ENCODE data around the gene MAPT.

The MAPT gene

GRCh38 chr17:45981306-45981705 is 87.0 kb downstream of the MAPT start:
- no peak overlapping the region for H3K9ac ChIP-seq (ENCODE audit: low read length)
- no peak overlapping the region for H3K4ac ChIP-seq (ENCODE audit: low read depth in 1 of 2, low read length in 2 of 2)
- 90% methylated on average over 7 of the region's 7 CpGs for whole genome bisulfite sequencing
- no peaks in the 10 kb centered on the region for H3K9me3 ChIP-seq (ENCODE audit: control insufficient read depth, low read length)
- no peak overlapping the region for H4K91ac ChIP-seq (ENCODE audit: low read length)
- H3K4me2 ChIP-seq (ENCODE audit: low read length, poor library complexity, severe bottlenecking): no peak overlapping the region
- H3K27ac ChIP-seq (ENCODE audit: low read length, poor library complexity, severe bottlenecking): no peak overlapping the region
- no peak overlapping the region for H2BK120ac ChIP-seq (ENCODE audit: low read depth, low read length)
- no peak overlapping the region for H3K4me3 ChIP-seq (ENCODE audit: insufficient read depth in 1 of 2, low read depth in 1 of 2, low read length in 2 of 2)
- no peak overlapping the region for H2AK5ac ChIP-seq (ENCODE audit: low read length, severe bottlenecking)
- no peak overlapping the region for H2BK12ac ChIP-seq (ENCODE audit: low read length in 2 of 2)
- no peak overlapping the region for H4K8ac ChIP-seq (ENCODE audit: low read length)
- peaks cover 23 to 74% of the 10 kb centered on the region in 2 experiments for H3K27me3 ChIP-seq (ENCODE audit: control insufficient read depth in 1 of 2, insufficient read depth in 1 of 2, low read length in 2 of 2)
- H3K18ac ChIP-seq (ENCODE audit: low read depth in 1 of 2, low read length in 2 of 2): no peak overlapping the region
- no peak overlapping the region for H3K14ac ChIP-seq (ENCODE audit: low read length in 2 of 2)
- H3K23ac ChIP-seq (ENCODE audit: low read length in 2 of 2): no peak overlapping the region
- no peaks in the 10 kb centered on the region for H3K36me3 ChIP-seq (ENCODE audit: control insufficient read depth in 1 of 2, insufficient read depth in 2 of 2, low read depth in 1 of 2, low read length in 2 of 2)
- H2BK5ac ChIP-seq (ENCODE audit: low read depth, low read length, poor library complexity, severe bottlenecking): no peak overlapping the region
- H2BK15ac ChIP-seq (ENCODE audit: low read depth, poor library complexity, severe bottlenecking): no peak overlapping the region
- no peak for DNase-seq
- peaks cover 3% of the 10 kb centered on the region for H3K4me1 ChIP-seq (ENCODE audit: control insufficient read depth, insufficient read depth, low read depth, low read length)
- no peak overlapping the region for H2AFZ ChIP-seq (ENCODE audit: low read depth, low read length)
- no peaks in the 10 kb centered on the region for H3K79me1 ChIP-seq (replicated peaks; ENCODE audit: low read length, poor library complexity, severe bottlenecking)

DNA sequence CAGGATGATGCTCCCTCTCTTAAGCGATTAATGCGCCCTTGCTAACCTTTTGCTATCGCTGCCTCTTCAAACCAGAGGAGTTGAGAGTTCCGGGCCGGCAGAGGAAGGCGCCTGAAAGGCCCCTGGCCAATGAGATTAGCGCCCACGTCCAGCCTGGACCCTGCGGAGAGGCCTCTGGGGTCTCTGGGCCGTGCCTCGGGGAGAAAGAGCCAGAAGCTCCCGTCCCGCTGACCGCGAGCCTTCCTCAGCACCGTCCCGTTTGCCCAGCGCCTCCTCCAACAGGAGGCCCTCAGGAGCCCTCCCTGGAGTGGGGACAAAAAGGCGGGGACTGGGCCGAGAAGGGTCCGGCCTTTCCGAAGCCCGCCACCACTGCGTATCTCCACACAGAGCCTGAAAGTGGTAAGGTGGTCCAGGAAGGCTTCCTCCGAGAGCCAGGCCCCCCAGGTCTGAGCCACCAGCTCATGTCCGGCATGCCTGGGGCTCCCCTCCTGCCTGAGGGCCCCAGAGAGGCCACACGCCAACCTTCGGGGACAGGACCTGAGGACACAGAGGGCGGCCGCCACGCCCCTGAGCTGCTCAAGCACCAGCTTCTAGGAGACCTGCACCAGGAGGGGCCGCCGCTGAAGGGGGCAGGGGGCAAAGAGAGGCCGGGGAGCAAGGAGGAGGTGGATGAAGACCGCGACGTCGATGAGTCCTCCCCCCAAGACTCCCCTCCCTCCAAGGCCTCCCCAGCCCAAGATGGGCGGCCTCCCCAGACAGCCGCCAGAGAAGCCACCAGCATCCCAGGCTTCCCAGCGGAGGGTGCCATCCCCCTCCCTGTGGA is 88.6 kb downstream of the MAPT start:
- 92% methylated on average over 35 of the region's 41 CpGs for WGBS
- H2BK120ac ChIP-seq (ENCODE audit: low read depth, low read length): no peak overlapping the region
- peaks cover 26 to 72% of the 10 kb centered on the region in 2 experiments for H3K27me3 ChIP-seq (ENCODE audit: control insufficient read depth in 1 of 2, insufficient read depth in 1 of 2, low read length in 2 of 2)
- no peak overlapping the region for H2AK5ac ChIP-seq (ENCODE audit: low read length, severe bottlenecking)
- H3K4ac ChIP-seq (ENCODE audit: low read depth in 1 of 2, low read length in 2 of 2): no peak overlapping the region
- H3K9me3 ChIP-seq (ENCODE audit: control insufficient read depth, low read length): no peaks in the 10 kb centered on the region
- peaks cover 3% of the 10 kb centered on the region for H3K4me1 ChIP-seq (ENCODE audit: control insufficient read depth, insufficient read depth, low read depth, low read length)
- no peak overlapping the region for H2BK15ac ChIP-seq (ENCODE audit: low read depth, poor library complexity, severe bottlenecking)
- no peak overlapping the region for H3K27ac ChIP-seq (ENCODE audit: low read length, poor library complexity, severe bottlenecking)
- H2AFZ ChIP-seq (ENCODE audit: low read depth, low read length): no peak overlapping the region
- no peak for DNase-seq
- no peak overlapping the region for H3K18ac ChIP-seq (ENCODE audit: low read depth in 1 of 2, low read length in 2 of 2)
- H3K9ac ChIP-seq (ENCODE audit: low read length): no peak overlapping the region
- H3K4me3 ChIP-seq (ENCODE audit: insufficient read depth in 1 of 2, low read depth in 1 of 2, low read length in 2 of 2): no peak overlapping the region
- no peak overlapping the region for H3K4me2 ChIP-seq (ENCODE audit: low read length, poor library complexity, severe bottlenecking)
- no peaks in the 10 kb centered on the region for H3K79me1 ChIP-seq (replicated peaks; ENCODE audit: low read length, poor library complexity, severe bottlenecking)
- peak overlapping the region; percentile 4 for H4K91ac ChIP-seq (ENCODE audit: low read length)
- no peaks in the 10 kb centered on the region for H3K36me3 ChIP-seq (ENCODE audit: control insufficient read depth in 1 of 2, insufficient read depth in 2 of 2, low read depth in 1 of 2, low read length in 2 of 2)
- no peak overlapping the region for H3K14ac ChIP-seq (ENCODE audit: low read length in 2 of 2)
- no peak overlapping the region for H3K23ac ChIP-seq (ENCODE audit: low read length in 2 of 2)
- no peak overlapping the region for H4K8ac ChIP-seq (ENCODE audit: low read length)
- H2BK5ac ChIP-seq (ENCODE audit: low read depth, low read length, poor library complexity, severe bottlenecking): no peak overlapping the region
- no peak overlapping the region for H2BK12ac ChIP-seq (ENCODE audit: low read length in 2 of 2)

DNA sequence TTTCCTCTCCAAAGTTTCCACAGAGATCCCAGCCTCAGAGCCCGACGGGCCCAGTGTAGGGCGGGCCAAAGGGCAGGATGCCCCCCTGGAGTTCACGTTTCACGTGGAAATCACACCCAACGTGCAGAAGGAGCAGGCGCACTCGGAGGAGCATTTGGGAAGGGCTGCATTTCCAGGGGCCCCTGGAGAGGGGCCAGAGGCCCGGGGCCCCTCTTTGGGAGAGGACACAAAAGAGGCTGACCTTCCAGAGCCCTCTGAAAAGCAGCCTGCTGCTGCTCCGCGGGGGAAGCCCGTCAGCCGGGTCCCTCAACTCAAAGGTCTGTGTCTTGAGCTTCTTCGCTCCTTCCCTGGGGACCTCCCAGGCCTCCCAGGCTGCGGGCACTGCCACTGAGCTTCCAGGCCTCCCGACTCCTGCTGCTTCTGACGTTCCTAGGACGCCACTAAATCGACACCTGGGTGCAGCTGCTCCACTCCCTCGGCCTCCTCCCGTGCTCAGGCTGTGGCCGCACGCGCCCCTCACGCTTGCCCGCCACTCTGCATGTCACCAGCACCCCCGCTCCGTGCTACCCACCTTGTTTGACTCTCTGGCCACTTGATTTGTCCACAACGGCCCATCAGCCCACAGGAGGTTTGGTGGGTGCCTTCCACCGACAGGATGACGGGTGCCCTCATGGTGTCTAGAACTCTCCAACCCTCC is 89.4 kb downstream of the MAPT start:
- no peak for DNase-seq
- no peak overlapping the region for H3K14ac ChIP-seq (ENCODE audit: low read length in 2 of 2)
- no peak overlapping the region for H3K4me2 ChIP-seq (ENCODE audit: low read length, poor library complexity, severe bottlenecking)
- no peak overlapping the region for H3K9ac ChIP-seq (ENCODE audit: low read length)
- H3K18ac ChIP-seq (ENCODE audit: low read depth in 1 of 2, low read length in 2 of 2): no peak overlapping the region
- WGBS: 84% methylated on average over 31 of the region's 31 CpGs
- H3K4ac ChIP-seq (ENCODE audit: low read depth in 1 of 2, low read length in 2 of 2): no peak overlapping the region
- no peak overlapping the region for H2BK120ac ChIP-seq (ENCODE audit: low read depth, low read length)
- H2BK5ac ChIP-seq (ENCODE audit: low read depth, low read length, poor library complexity, severe bottlenecking): no peak overlapping the region
- no peak overlapping the region for H2AFZ ChIP-seq (ENCODE audit: low read depth, low read length)
- no peak overlapping the region for H4K8ac ChIP-seq (ENCODE audit: low read length)
- no peak overlapping the region for H3K4me3 ChIP-seq (ENCODE audit: insufficient read depth in 1 of 2, low read depth in 1 of 2, low read length in 2 of 2)
- H2BK15ac ChIP-seq (ENCODE audit: low read depth, poor library complexity, severe bottlenecking): no peak overlapping the region
- H3K36me3 ChIP-seq (ENCODE audit: control insufficient read depth in 1 of 2, insufficient read depth in 2 of 2, low read depth in 1 of 2, low read length in 2 of 2): no peaks in the 10 kb centered on the region
- H2BK12ac ChIP-seq (ENCODE audit: low read length in 2 of 2): no peak overlapping the region
- H3K23ac ChIP-seq (ENCODE audit: low read length in 2 of 2): no peak overlapping the region
- H4K91ac ChIP-seq (ENCODE audit: low read length): no peak overlapping the region
- H3K9me3 ChIP-seq (ENCODE audit: control insufficient read depth, low read length): no peaks in the 10 kb centered on the region
- H3K79me1 ChIP-seq (replicated peaks; ENCODE audit: low read length, poor library complexity, severe bottlenecking): no peaks in the 10 kb centered on the region
- H3K27me3 ChIP-seq (ENCODE audit: control insufficient read depth in 1 of 2, insufficient read depth in 1 of 2, low read length in 2 of 2): peaks cover 26 to 68% of the 10 kb centered on the region in 2 experiments
- H3K4me1 ChIP-seq (ENCODE audit: control insufficient read depth, insufficient read depth, low read depth, low read length): peaks cover 3% of the 10 kb centered on the region
- H3K27ac ChIP-seq (ENCODE audit: low read length, poor library complexity, severe bottlenecking): no peak overlapping the region
- H2AK5ac ChIP-seq (ENCODE audit: low read length, severe bottlenecking): no peak overlapping the region

DNA sequence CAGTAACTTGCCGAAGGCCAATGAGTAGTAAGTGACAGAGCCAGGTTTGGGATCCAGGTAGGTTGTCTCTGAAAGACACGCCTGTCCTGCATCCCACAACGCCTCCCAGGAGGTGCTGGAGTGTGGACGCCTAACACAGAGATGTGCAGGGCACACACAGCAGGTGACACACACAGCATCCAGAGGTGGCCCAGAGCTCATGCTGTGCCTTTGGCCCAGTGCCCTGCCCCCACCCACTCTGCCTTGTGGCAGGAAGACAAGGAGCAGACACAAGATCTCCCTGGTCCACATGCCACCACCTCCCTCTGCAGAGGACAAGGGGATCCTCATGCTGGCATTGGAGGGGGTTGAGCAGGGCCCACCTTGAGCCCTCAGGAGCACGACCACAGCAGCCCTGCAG is 90.0 kb downstream of the MAPT start:
- Histone ChIP-seq H3K9ac (ENCODE audit: low read length) (no peak overlapping the region), H3K4me2 (ENCODE audit: low read length, poor library complexity, severe bottlenecking) (no peak overlapping the region), H3K79me1 (replicated peaks; ENCODE audit: low read length, poor library complexity, severe bottlenecking) (no peaks in the 10 kb centered on the region), H2BK120ac (ENCODE audit: low read depth, low read length) (no peak overlapping the region), H4K91ac (ENCODE audit: low read length) (peak overlapping the region; percentile 52), H2AK5ac (ENCODE audit: low read length, severe bottlenecking) (no peak overlapping the region), H3K36me3 (ENCODE audit: control insufficient read depth in 1 of 2, insufficient read depth in 2 of 2, low read depth in 1 of 2, low read length in 2 of 2) (no peaks in the 10 kb centered on the region), H3K27ac (ENCODE audit: low read length, poor library complexity, severe bottlenecking) (no peak overlapping the region), H3K9me3 (ENCODE audit: control insufficient read depth, low read length) (no peaks in the 10 kb centered on the region), H3K4ac (ENCODE audit: low read depth in 1 of 2, low read length in 2 of 2) (no peak overlapping the region), H3K14ac (ENCODE audit: low read length in 2 of 2) (no peak overlapping the region), H2BK12ac (ENCODE audit: low read length in 2 of 2) (no peak overlapping the region), H2BK15ac (ENCODE audit: low read depth, poor library complexity, severe bottlenecking) (no peak overlapping the region), H3K4me1 (ENCODE audit: control insufficient read depth, insufficient read depth, low read depth, low read length) (peaks cover 3% of the 10 kb centered on the region), H3K4me3 (ENCODE audit: insufficient read depth in 1 of 2, low read depth in 1 of 2, low read length in 2 of 2) (no peak overlapping the region), H2BK5ac (ENCODE audit: low read depth, low read length, poor library complexity, severe bottlenecking) (no peak overlapping the region), H2AFZ (ENCODE audit: low read depth, low read length) (no peak overlapping the region), H3K23ac (ENCODE audit: low read length in 2 of 2) (no peak overlapping the region), H3K27me3 (ENCODE audit: control insufficient read depth in 1 of 2, insufficient read depth in 1 of 2, low read length in 2 of 2) (peaks cover 26 to 68% of the 10 kb centered on the region in 2 experiments), H3K18ac (ENCODE audit: low read depth in 1 of 2, low read length in 2 of 2) (no peak overlapping the region), H4K8ac (ENCODE audit: low read length) (no peak overlapping the region)
- no peak for DNase-seq
- 83% methylated on average over 5 of the region's 5 CpGs for WGBS
